HG03575 (cell line): ENCODE data around the gene WNT6.

Experiments
- ATAC-seq: cut with Tn5 transposase; IDR thresholded peaks from one replicate; pipeline ENCODE4 v1.9.1; 2021; ENCODE audit not compliant: unreplicated experiment, insufficient number of reproducible peaks, low FRiP score; ENCODE audit errors: extremely low read depth

The WNT6 gene

DNA sequence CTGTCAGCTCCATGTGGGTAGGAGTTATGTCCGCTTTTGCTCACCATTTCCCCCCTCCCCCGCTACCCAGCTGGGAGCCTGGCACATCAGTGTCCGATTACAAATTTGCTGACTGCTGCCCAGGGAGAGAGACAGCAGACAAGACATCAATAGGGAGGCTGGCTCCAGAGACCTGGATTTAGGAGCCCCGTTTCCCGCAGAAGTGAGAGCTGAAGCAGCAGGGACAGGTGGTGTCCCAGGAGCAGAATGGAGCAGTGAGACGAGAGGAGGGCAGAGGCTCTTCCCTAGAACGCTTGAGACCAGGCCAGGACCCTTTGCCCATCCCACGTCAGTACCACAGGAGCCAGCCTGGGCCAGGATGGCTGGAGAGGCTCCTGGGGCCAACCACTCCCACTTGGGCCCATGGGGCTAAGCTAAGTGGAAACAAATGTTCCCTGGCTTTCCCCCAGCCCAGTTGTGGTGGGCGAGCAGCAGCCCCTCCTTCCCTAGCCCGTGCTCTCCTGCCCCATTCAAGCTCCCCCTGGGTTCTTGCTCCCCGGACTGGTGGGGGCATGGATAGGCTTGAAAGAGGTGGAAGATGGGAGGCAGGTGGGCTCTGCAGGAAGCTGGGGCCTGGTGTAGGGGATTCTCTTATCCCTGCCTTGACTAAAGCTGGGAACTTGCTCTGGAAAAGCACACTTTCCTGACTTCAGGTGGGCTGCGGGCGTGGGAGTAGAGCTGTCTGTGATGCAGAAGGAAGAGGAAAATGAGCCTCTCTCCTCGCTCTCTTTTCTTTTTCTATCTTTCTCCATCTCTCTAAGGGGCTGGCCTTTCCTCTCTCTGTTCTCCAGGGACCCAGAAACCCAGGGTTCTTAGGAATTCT lies 4.1 kb upstream of the WNT6 start:
- ATAC-seq: no peak

- ATAC-seq: no peak
Observed at GRCh38 chr2:218856167-218856895, 3.3 kb upstream of the WNT6 start.

GRCh38 chr2:218856896-218857243 lies 2.7 kb upstream of the WNT6 start:
- ATAC-seq: no peak

- no peak for ATAC-seq
Observed at GRCh38 chr2:218857371-218858137, 2.1 kb upstream of the WNT6 start.

GRCh38 chr2:218858138-218858445 lies 1.5 kb upstream of the WNT6 start:
- no peak for ATAC-seq

- ATAC-seq: no peak
Observed at GRCh38 chr2:218858671-218859555, 692 bp upstream of the WNT6 start.

DNA sequence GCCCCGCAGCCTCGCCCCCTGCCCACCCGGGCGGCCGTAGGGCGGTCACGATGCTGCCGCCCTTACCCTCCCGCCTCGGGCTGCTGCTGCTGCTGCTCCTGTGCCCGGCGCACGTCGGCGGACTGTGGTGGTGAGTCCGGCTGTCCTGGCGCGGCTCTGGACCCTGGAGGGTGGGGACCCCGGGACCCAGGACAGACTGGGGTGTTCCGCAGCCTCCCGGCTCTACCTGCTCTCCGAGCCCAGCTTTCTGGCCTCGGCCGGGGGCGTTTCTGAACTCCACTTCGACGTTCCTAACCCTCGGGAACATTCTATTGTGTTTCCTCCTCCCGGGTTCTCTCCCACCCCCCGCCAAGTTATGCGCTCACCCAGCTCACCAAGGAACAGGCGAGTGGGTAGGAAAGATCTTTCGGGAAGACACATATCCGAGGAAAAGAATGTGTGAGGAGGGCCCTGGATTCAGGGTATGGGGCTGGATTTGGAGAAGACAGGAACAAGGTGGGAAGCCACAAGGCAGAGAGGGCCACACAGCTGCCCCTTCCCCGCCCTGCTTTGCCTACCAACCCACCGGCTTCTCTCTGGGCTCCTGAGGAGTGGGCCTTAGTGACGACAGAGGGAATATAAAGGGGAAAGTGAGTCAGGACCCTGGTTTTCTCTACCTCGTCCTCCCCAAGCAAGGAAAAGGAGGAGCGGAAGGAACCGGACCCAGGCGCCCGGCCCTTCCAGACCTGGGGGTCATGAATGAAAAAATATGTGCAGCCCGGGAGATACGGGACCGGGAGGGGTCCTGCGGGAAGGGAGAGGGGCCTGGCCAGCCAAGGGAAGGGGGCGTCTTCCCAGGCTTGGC lies 605 bp downstream of the WNT6 start:
- no peak for ATAC-seq

- no peak for ATAC-seq
Observed at GRCh38 chr2:218860950-218861381, 1.4 kb downstream of the WNT6 start.

- no peak for ATAC-seq
Observed at GRCh38 chr2:218861645-218862318, 2.2 kb downstream of the WNT6 start.

- no peak for ATAC-seq
Observed at GRCh38 chr2:218863021-218863520, 3.5 kb downstream of the WNT6 start.

- ATAC-seq: no peak
Observed at GRCh38 chr2:218865396-218865795, 5.8 kb downstream of the WNT6 start.

GRCh38 chr2:218865999-218866398 lies 6.4 kb downstream of the WNT6 start:
- ATAC-seq: no peak

DNA sequence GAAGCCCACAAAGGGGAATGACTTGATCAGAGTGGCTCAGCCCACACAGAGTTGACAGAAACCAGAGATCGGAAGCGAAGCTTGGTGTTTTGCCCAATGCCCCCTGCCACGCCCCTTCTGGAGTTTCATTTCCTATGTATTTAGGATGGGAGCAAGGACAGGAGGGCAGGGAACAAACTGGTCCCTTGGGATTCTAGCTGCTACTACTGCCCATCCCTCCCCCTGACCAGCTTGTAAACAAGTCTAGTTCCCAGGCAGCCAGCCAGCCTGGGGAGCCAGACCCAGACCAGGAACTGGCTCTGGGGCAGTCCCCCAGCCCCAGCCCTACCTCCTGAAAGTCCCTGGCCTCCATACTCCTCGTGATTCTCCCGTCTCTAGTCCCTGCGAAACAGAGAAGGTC lies 8.3 kb downstream of the WNT6 start:
- no peak for ATAC-seq

- ATAC-seq: no peak
Observed at GRCh38 chr2:218869064-218869463, 9.5 kb downstream of the WNT6 start.

GRCh38 chr2:218870984-218871344 lies 11.4 kb downstream of the WNT6 start:
- ATAC-seq: no peak

GRCh38 chr2:218871345-218872302 lies 12.0 kb downstream of the WNT6 start:
- no peak for ATAC-seq
